NT2/D1 (cell line): ENCODE results near the gene ARHGAP20.

Source experiments
- DNase-seq: peaks from one replicate; pipeline ENCODE4 v3.0.0-alpha.2; 2011; ENCODE audit warnings: low read depth, low spot score
- H3K27me3 ChIP-seq: 2 replicates; pipeline ENCODE4 v1.6.0; 2011; ENCODE audit warnings: mild to moderate bottlenecking; ENCODE audit not compliant: insufficient read length, insufficient read depth
- H3K36me3 ChIP-seq: 2 replicates; pipeline ENCODE4 v1.6.1; 2011; ENCODE audit warnings: mild to moderate bottlenecking, low read length, mixed read lengths; ENCODE audit not compliant: insufficient read depth, insufficient read length
- H3K4me1 ChIP-seq: 2 replicates; pipeline ENCODE4 v1.5.1; 2011; ENCODE audit not compliant: insufficient read depth, insufficient read length
- H3K4me3 ChIP-seq: 2 replicates; pipeline ENCODE4 v1.5.1; 2011; ENCODE audit warnings: low read depth; ENCODE audit not compliant: insufficient read length
- H3K9ac ChIP-seq: 2 replicates; pipeline ENCODE4 v1.6.0; 2011; ENCODE audit warnings: low read depth; ENCODE audit not compliant: insufficient read length
- H3K9me3 ChIP-seq: 2 replicates; pipeline ENCODE4 v1.5.1; 2011; ENCODE audit warnings: mild to moderate bottlenecking, low read length; ENCODE audit not compliant: insufficient read depth
- SUZ12 ChIP-seq: IDR thresholded peaks from 2 replicates; pipeline ENCODE4 v1.6.1; 2011; ENCODE audit not compliant: insufficient read length, insufficient read depth; ENCODE audit errors: extremely low read depth
- YY1 ChIP-seq: IDR thresholded peaks from 2 replicates; pipeline ENCODE4 v1.6.1; 2011; ENCODE audit not compliant: insufficient read length, insufficient read depth
- ZNF274 ChIP-seq: IDR thresholded peaks from 2 replicates; pipeline ENCODE4 v1.6.1; 2011; ENCODE audit warnings: mild to moderate bottlenecking, low read depth, low read length

Gene ARHGAP20

GRCh38 chr11:110600322-110600721 lies 111.9 kb downstream of the ARHGAP20 start:
- TF ChIP-seq YY1 (no peak), ZNF274 (no peak), SUZ12 (no peak)
- Histone ChIP-seq H3K27me3 (no peaks in the 10 kb centered on the region), H3K4me1 (no peaks in the 10 kb centered on the region), H3K4me3 (no peak overlapping the region), H3K9ac (no peak overlapping the region), H3K9me3 (peaks cover 13% of the 10 kb centered on the region; the same call in 1 of the 2 replicates), H3K36me3 (no peaks in the 10 kb centered on the region)
- DNase-seq, result no peak

GRCh38 chr11:110599207-110599606 lies 113.0 kb downstream of the ARHGAP20 start:
- Histone ChIP-seq H3K4me3 (no peak overlapping the region), H3K27me3 (no peaks in the 10 kb centered on the region), H3K4me1 (no peaks in the 10 kb centered on the region), H3K9ac (no peak overlapping the region), H3K9me3 (peaks cover 13% of the 10 kb centered on the region; the same call in 1 of the 2 replicates), H3K36me3 (no peaks in the 10 kb centered on the region)
- no peak for DNase-seq
- no peak for TF ChIP-seq SUZ12
- TF ChIP-seq ZNF274, result no peak
- TF ChIP-seq YY1, result no peak

DNA sequence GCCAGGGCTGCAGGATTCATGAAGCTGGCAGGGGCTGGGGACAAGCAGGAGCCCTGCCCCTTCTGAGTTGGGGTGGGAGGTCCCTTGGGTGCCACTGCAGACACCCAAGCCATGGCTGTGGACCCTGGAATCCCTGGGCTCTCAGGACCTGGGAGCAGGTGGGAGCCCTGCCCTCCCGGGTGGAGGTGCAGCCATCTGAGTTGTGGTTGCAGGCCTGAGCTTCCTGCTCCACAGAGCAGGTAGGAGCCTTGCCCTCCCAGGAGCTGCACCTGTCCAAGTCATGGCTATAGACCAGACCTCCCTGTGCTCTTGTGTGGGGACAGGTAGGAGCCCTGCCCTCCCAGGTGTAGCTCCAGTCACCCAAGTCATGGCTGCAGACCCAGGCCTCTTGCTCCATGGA lies 113.5 kb downstream of the ARHGAP20 start:
- DNase-seq, result no peak
- Histone ChIP-seq H3K27me3 (no peaks in the 10 kb centered on the region), H3K9me3 (peaks cover 13% of the 10 kb centered on the region; the same call in 1 of the 2 replicates), H3K9ac (no peak overlapping the region), H3K4me1 (no peaks in the 10 kb centered on the region), H3K36me3 (no peaks in the 10 kb centered on the region), H3K4me3 (no peak overlapping the region)
- TF ChIP-seq YY1 (no peak), SUZ12 (no peak), ZNF274 (no peak)

DNA sequence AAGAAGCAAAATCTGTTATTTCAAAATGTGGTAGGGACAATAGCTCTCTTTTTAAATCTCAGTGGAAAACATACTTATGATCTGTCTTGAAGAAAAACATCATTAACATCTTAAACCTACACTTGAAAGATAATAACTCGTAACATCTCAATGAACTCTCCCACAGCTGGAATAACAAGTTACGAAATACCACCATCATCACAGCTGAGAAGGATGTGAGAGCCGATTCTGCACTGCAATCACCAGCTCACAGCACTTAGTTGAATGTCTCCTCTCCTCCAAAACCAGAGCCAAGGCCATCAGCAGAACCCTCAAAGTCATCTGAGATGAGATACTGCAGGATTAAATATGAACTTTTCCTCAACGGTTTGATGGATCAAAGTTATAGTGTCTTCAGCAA lies 124.3 kb downstream of the ARHGAP20 start:
- H3K4me3 ChIP-seq, result no peak overlapping the region
- TF ChIP-seq ZNF274 (no peak), SUZ12 (no peak), YY1 (no peak)
- H3K9me3 ChIP-seq, result no peaks in the 10 kb centered on the region
- no peaks in the 10 kb centered on the region for H3K27me3 ChIP-seq
- H3K9ac ChIP-seq, result no peak overlapping the region
- H3K36me3 ChIP-seq, result no peaks in the 10 kb centered on the region
- H3K4me1 ChIP-seq, result no peaks in the 10 kb centered on the region
- no peak for DNase-seq

DNA sequence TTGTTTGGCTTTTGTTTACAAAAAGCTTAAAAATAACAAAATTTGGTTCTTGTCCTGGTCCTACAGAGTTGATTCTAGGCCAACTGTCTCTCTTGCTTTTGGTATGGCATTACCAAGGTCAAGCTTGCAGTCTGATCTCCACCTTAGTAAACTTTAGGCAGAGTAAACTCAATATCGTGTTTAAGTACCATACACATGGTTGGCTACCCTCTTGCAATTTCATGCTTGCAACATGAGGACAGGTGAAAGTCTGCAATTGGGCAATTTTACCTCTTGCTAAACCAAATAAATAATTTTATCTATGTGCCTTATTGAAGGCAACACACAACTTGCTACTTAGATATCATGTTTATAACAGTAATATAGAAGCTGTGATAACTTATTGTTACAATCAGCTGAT lies 125.1 kb downstream of the ARHGAP20 start:
- no peak for TF ChIP-seq YY1
- TF ChIP-seq ZNF274, result no peak
- TF ChIP-seq SUZ12, result no peak
- Histone ChIP-seq H3K4me3 (no peak overlapping the region), H3K9ac (no peak overlapping the region), H3K4me1 (no peaks in the 10 kb centered on the region), H3K27me3 (no peaks in the 10 kb centered on the region), H3K9me3 (no peaks in the 10 kb centered on the region), H3K36me3 (no peaks in the 10 kb centered on the region)
- DNase-seq, result no peak

DNA sequence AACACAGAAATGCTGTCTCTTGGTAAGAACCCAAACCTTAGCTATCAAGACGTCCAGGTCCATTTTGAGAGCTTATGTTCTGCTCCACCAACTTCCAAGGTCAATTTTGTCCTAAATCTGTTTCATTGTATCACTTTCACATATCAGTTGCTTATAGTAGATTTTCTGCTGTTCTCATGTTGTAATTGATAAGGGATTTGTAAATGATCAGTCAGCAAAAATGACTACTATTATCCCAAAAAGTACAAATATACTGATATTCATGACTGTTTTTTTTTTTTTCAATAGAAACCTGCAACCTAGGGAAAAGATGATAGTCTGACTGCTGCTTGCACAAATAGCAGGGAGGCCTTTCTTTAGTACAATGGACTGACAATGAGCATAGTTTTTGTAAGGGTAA lies 128.1 kb downstream of the ARHGAP20 start:
- no peaks in the 10 kb centered on the region for H3K27me3 ChIP-seq
- no peaks in the 10 kb centered on the region for H3K36me3 ChIP-seq

GRCh38 chr11:110582728-110583432 lies 129.4 kb downstream of the ARHGAP20 start:
- TF ChIP-seq ZNF274 (no peak), SUZ12 (no peak), YY1 (no peak)
- no peak for DNase-seq
- H3K9ac ChIP-seq, result no peak overlapping the region
- H3K36me3 ChIP-seq, result no peaks in the 10 kb centered on the region
- H3K27me3 ChIP-seq, result no peaks in the 10 kb centered on the region
- no peak overlapping the region for H3K4me3 ChIP-seq
- no peaks in the 10 kb centered on the region for H3K4me1 ChIP-seq
- H3K9me3 ChIP-seq, result no peaks in the 10 kb centered on the region

More for the DNA sequence above, 128.1 kb downstream of the ARHGAP20 start:
- no peak overlapping the region for H3K4me3 ChIP-seq
- DNase-seq, result no peak
- no peak overlapping the region for H3K9ac ChIP-seq
- TF ChIP-seq ZNF274 (no peak), YY1 (no peak), SUZ12 (no peak)
- no peaks in the 10 kb centered on the region for H3K4me1 ChIP-seq
- no peaks in the 10 kb centered on the region for H3K9me3 ChIP-seq

- H3K9me3 ChIP-seq, result no peaks in the 10 kb centered on the region
- no peaks in the 10 kb centered on the region for H3K4me1 ChIP-seq
- H3K9ac ChIP-seq, result no peak overlapping the region
- H3K4me3 ChIP-seq, result no peak overlapping the region
- H3K27me3 ChIP-seq, result no peaks in the 10 kb centered on the region
- TF ChIP-seq YY1 (no peak), ZNF274 (no peak), SUZ12 (no peak)
- no peak for DNase-seq
- no peaks in the 10 kb centered on the region for H3K36me3 ChIP-seq
Observed at GRCh38 chr11:110580571-110580970, 131.7 kb downstream of the ARHGAP20 start.
